ENCODE results near the gene RRP15.

DNA sequence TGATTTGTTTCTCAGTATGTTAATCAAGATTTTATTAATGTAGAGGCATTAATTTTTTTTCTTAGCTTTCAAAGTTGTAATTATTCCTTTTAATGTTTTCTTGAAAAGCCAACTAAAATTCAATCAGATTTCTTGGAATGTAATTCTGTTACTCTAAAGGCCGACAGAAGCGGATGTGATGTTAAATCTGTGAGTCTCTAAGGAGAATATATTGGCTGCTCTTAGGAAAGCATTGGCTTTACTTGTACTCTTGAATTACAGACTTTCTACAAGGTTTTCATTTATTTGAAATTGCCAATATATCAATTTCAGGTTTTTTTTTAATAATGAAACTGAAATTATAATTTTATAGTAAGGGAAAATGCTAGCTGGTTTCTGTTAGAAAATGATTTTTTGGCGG lies 29.2 kb downstream of the RRP15 start:
- TF ChIP-seq CTCF (IDR thresholded peaks at IDR 0.05) (no peak), POLR2A (IDR thresholded peaks at IDR 0.05) (no peak)
